ENCODE results near the gene OR52E2.

GRCh38 chr11:5013012-5013411 is 46.4 kb downstream of the OR52E2 start:
- no peak for TF ChIP-seq CTCF (optimal IDR thresholded peaks at IDR 0.05 in 1 of 3, IDR thresholded peaks at IDR 0.05 in 1 of 3, conservative IDR thresholded peaks at IDR 0.05 in 1 of 3; ENCODE audit: extremely low read depth in 1 of 3, insufficient read depth in 2 of 3, low read length in 3 of 3)
- TF ChIP-seq EZH2 (IDR thresholded peaks at IDR 0.05; ENCODE audit: low read length) = no peak

Data from keratinocyte (primary cell).